GM23338 (cell line): ENCODE results near the gene NUMBL. TPM values are rescaled to one million over a fixed set of nuclear protein-coding genes. Genes with fewer than 3 reads are reported as not detected.

Source experiments
- ATAC-seq: fragments of 200-7000 bp; cut with Tn5 transposase; 3 replicates; pipeline ENCODE4 v1.9.1; 2020
- DNase-seq: peaks from one replicate; pipeline ENCODE4 v3.0.0-alpha.2; 2015; ENCODE audit warnings: low spot score
- H2AFZ ChIP-seq: fragments of 200-600 bp; sonication (generic); 2 replicates; pipeline ENCODE4 v1.8.0; 2016; ENCODE audit warnings: antibody characterized with exemption, mild to moderate bottlenecking, moderate library complexity
- H3F3A ChIP-seq: fragments of 200-600 bp; sonication (generic); replicated peaks from 2 replicates; pipeline ENCODE4 v1.8.0; 2017; ENCODE audit warnings: antibody characterized with exemption, mixed run types, low read depth
- H3K27ac ChIP-seq: fragments of 200-600 bp; sonication (generic); 2 replicates; pipeline ENCODE4 v1.6.1; 2016; ENCODE audit warnings: low read depth
- H3K27me3 ChIP-seq: fragments of 200-600 bp; sonication (generic); 2 replicates; pipeline ENCODE4 v1.8.0; 2016; ENCODE audit warnings: mild to moderate bottlenecking, mixed run types, moderate library complexity; ENCODE audit not compliant: insufficient read depth
- H3K36me3 ChIP-seq: fragments of 200-600 bp; sonication (generic); 2 replicates; pipeline ENCODE4 v1.8.0; 2016; ENCODE audit warnings: mild to moderate bottlenecking; ENCODE audit not compliant: insufficient read depth
- H3K4me1 ChIP-seq: fragments of 200-600 bp; sonication (generic); 2 replicates; pipeline ENCODE4 v1.8.0; 2016; ENCODE audit warnings: mild to moderate bottlenecking, moderate library complexity; ENCODE audit not compliant: insufficient read depth
- H3K4me2 ChIP-seq: fragments of 200-600 bp; sonication (generic); 2 replicates; pipeline ENCODE4 v1.7.1; 2017; ENCODE audit warnings: mixed run types
- H3K4me3 ChIP-seq: fragments of 200-600 bp; sonication (generic); 2 replicates; pipeline ENCODE4 v1.6.1; 2016; ENCODE audit warnings: mixed run types
- H3K79me2 ChIP-seq: fragments of 200-600 bp; sonication (generic); replicated peaks from 2 replicates; pipeline ENCODE4 v1.8.0; 2017; ENCODE audit warnings: mild to moderate bottlenecking; ENCODE audit not compliant: insufficient read depth
- H3K9me2 ChIP-seq: fragments of 200-600 bp; sonication (generic); 2 replicates; pipeline ENCODE4 v1.8.0; 2017; ENCODE audit not compliant: insufficient read depth
- H4K20me1 ChIP-seq: fragments of 200-600 bp; sonication (generic); replicated peaks from 2 replicates; pipeline ENCODE4 v1.8.0; 2017; ENCODE audit warnings: mild to moderate bottlenecking; ENCODE audit not compliant: insufficient read depth
- H3K27ac Mint-ChIP-seq: 2 replicates; pipeline ENCODE4 v1.8.0; 2020; ENCODE audit warnings: inconsistent platforms, mild to moderate bottlenecking, moderate library complexity, mixed read lengths
- H3K27me3 Mint-ChIP-seq: 3 replicates; pipeline ENCODE4 v1.8.0; 2022; ENCODE audit warnings: low read depth, mild to moderate bottlenecking, moderate library complexity, mixed read lengths, inconsistent platforms; ENCODE audit not compliant: insufficient read depth, poor library complexity
- H3K36me3 Mint-ChIP-seq: 3 replicates; pipeline ENCODE4 v1.8.0; 2021; ENCODE audit warnings: low read depth, mild to moderate bottlenecking, inconsistent platforms, moderate library complexity, mixed read lengths
- H3K4me1 Mint-ChIP-seq: 3 replicates; pipeline ENCODE4 v1.8.0; 2020; ENCODE audit warnings: mild to moderate bottlenecking, inconsistent platforms, mixed read lengths
- H3K4me3 Mint-ChIP-seq: 3 replicates; pipeline ENCODE4 v1.8.0; 2021; ENCODE audit warnings: moderate library complexity, mild to moderate bottlenecking, inconsistent platforms, mixed read lengths
- H3K9me3 Mint-ChIP-seq: 3 replicates; pipeline ENCODE4 v1.8.0; 2020; ENCODE audit warnings: moderate library complexity, mild to moderate bottlenecking, inconsistent platforms, mixed read lengths
- EZH2 ChIP-seq: fragments of 200-600 bp; sonication (generic); IDR thresholded peaks from one replicate; pipeline ENCODE4 v1.8.0; 2017; ENCODE audit warnings: antibody characterized with exemption, mild to moderate bottlenecking, low read depth; ENCODE audit not compliant: unreplicated experiment
- POLR2AphosphoS5 ChIP-seq: IDR thresholded peaks from 2 replicates; pipeline ENCODE4 v1.6.1; 2016; ENCODE audit warnings: antibody characterized with exemption, low read depth
- STAT1 ChIP-seq: IDR thresholded peaks from one replicate; pipeline ENCODE4 v1.6.1; 2016; ENCODE audit warnings: antibody characterized with exemption; ENCODE audit not compliant: unreplicated experiment
- polyA plus RNA-seq: library from polyadenylated mRNA; unstranded; fragments of >200 nt; fragmentation: Nextera tagmentation; extraction: Ambion mirVana; gene quantifications from 2 replicates; pipeline ENCODE4 v1.2.1, GENCODE V29; 2016
- total RNA-seq: library from RNA; depleted of rRNA; stranded (reverse); fragments of >200 nt; shearing (Covaris generic); gene quantifications from 2 replicates; pipeline ENCODE4 v1.2.3, GENCODE V29; 2014
- TF ChIP-seq, protein P1 (sequence below): fragments of 250-450 bp; sonication (Bioruptor Pico); IDR thresholded peaks from 2 replicates; pipeline ENCODE4 v1.5.0; 2020; ENCODE audit warnings: mild to moderate bottlenecking, moderate library complexity
- TF ChIP-seq, protein P2 (sequence below): IDR thresholded peaks from one replicate; pipeline ENCODE4 v1.6.1; 2018; ENCODE audit warnings: antibody characterized with exemption; ENCODE audit not compliant: unreplicated experiment
- TF ChIP-seq, protein P3 (sequence below): IDR thresholded peaks from 2 replicates; pipeline ENCODE4 v1.6.1; 2016; ENCODE audit warnings: antibody characterized with exemption

Gene NUMBL
- total and polyA plus RNA-seq, 2 experiments from 2014 or later, result 8.5 to 28.5 TPM

DNA sequence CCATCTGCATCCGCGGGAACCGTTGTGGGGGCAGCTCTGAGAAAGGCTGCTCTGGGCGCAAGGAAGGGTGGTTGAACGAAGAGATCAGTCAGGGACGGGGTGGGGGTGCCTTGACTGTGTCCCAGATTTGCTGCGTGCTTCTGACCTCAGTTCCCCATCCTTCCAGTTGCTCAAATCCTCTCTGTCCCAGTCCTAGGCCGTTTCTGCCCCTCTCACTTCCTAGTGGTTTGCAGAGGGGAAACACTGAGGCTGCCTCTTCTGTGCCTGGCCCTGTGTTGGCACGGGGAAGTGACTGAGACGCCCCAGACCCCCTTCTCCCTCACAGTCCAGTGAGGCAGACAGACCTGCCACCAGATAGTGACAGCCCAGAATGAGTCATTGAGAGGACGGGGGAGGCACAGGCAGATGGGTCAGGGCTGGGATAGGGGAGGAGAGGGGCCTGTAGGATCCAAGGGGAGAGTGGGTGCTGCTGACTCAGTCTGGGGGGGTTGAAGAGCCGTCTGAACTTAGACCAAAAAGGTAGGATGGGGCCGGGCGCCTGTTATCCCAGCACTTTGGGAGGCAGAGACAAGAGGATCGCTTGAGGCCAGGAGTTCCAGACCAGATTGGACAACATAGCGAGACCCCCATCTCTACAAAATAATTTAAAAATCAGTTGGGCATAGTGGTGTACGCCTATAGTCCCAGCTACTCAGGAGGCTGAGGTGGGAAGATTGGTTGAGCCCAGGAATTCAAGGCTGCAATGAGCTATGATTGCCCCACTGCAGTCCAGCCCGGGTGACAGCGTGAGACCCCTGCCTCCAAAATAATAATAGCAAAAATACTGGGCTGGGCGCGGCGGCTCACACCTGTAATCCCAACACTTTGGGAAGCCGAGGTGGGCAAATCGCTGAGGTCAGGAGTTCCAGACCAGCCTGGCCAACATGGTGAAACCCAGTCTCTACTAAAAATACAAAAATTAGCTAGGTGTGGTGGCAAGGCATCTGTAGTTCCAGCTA is 26.5 kb downstream of the NUMBL start (continued):
- TF ChIP-seq, protein P1, sequence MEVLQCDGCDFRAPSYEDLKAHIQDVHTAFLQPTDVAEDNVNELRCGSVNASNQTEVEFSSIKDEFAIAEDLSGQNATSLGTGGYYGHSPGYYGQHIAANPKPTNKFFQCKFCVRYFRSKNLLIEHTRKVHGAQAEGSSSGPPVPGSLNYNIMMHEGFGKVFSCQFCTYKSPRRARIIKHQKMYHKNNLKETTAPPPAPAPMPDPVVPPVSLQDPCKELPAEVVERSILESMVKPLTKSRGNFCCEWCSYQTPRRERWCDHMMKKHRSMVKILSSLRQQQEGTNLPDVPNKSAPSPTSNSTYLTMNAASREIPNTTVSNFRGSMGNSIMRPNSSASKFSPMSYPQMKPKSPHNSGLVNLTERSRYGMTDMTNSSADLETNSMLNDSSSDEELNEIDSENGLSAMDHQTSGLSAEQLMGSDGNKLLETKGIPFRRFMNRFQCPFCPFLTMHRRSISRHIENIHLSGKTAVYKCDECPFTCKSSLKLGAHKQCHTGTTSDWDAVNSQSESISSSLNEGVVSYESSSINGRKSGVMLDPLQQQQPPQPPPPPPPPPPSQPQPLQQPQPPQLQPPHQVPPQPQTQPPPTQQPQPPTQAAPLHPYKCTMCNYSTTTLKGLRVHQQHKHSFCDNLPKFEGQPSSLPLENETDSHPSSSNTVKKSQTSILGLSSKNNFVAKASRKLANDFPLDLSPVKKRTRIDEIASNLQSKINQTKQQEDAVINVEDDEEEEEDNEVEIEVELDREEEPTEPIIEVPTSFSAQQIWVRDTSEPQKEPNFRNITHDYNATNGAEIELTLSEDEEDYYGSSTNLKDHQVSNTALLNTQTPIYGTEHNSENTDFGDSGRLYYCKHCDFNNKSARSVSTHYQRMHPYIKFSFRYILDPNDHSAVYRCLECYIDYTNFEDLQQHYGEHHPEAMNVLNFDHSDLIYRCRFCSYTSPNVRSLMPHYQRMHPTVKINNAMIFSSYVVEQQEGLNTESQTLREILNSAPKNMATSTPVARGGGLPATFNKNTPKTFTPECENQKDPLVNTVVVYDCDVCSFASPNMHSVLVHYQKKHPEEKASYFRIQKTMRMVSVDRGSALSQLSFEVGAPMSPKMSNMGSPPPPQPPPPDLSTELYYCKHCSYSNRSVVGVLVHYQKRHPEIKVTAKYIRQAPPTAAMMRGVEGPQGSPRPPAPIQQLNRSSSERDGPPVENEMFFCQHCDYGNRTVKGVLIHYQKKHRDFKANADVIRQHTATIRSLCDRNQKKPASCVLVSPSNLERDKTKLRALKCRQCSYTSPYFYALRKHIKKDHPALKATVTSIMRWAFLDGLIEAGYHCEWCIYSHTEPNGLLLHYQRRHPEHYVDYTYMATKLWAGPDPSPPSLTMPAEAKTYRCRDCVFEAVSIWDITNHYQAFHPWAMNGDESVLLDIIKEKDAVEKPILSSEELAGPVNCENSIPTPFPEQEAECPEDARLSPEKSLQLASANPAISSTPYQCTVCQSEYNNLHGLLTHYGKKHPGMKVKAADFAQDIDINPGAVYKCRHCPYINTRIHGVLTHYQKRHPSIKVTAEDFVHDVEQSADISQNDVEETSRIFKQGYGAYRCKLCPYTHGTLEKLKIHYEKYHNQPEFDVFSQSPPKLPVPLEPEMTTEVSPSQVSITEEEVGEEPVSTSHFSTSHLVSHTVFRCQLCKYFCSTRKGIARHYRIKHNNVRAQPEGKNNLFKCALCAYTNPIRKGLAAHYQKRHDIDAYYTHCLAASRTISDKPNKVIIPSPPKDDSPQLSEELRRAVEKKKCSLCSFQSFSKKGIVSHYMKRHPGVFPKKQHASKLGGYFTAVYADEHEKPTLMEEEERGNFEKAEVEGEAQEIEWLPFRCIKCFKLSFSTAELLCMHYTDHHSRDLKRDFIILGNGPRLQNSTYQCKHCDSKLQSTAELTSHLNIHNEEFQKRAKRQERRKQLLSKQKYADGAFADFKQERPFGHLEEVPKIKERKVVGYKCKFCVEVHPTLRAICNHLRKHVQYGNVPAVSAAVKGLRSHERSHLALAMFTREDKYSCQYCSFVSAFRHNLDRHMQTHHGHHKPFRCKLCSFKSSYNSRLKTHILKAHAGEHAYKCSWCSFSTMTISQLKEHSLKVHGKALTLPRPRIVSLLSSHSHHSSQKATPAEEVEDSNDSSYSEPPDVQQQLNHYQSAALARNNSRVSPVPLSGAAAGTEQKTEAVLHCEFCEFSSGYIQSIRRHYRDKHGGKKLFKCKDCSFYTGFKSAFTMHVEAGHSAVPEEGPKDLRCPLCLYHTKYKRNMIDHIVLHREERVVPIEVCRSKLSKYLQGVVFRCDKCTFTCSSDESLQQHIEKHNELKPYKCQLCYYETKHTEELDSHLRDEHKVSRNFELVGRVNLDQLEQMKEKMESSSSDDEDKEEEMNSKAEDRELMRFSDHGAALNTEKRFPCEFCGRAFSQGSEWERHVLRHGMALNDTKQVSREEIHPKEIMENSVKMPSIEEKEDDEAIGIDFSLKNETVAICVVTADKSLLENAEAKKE, result no peak
- TF ChIP-seq STAT1, result no peak

DNA sequence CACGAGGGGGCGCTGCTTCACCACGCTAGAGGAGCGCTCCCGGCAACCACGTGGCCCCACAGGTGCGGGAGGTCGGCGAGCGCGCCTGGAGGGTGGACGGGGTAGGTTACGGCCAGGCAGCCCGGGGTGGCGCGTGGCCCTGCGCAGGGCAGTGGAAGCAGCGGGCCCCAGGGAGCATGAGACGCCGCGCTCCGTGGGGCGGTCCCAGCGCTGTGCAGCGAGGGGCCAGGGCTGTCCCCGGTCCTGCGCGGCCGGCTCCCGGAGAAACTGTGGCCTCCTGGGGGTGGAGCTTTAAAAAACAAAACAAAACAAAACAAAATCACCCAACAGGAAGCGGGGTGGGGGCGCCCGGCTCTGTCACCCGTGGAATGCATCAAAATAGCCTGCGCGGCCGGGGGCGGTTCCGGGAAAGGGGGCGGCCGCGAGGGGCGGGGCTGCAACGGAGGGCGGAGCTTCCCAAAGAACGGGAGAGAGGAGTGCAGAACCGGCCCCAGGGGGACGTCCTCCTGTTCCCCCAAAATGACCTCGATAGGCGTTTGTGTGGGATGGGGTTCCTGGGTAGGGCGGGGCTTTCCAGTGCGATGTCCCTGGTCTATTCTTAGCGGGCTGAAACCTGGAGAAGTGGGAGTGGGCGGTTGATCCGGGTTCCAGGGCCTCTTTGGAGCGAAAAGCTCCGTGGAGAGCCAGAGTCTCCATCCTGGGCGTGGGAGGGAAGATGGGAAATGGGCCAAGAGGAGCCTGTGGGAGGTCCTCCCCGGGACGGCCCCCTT is 27.3 kb downstream of the NUMBL start:
- Histone ChIP-seq H3K27ac (0 out of 2 replicates have a peak overlapping the region, but pooled peaks have one; percentile 63), H3F3A (no peaks in the 10 kb centered on the region), H2AFZ (peak overlapping the region; percentile 98), H4K20me1 (no peaks in the 10 kb centered on the region), H3K4me1 (peaks cover 5% of the 10 kb centered on the region; the same call in 1 of the 2 replicates), H3K36me3 (no peaks in the 10 kb centered on the region), H3K4me2 (peak overlapping the region; percentile 91), H3K27me3 (no peaks in the 10 kb centered on the region), H3K9me2 (no peaks in the 10 kb centered on the region), H3K4me3 (peak overlapping the region; percentile 79), H3K79me2 (no peaks in the 10 kb centered on the region)
- ATAC-seq, result peak; percentile 91
- Mint-ChIP-seq H3K4me1 (peaks cover 4% of the 10 kb centered on the region; the same call in 2 of the 3 replicates), H3K27ac (peak overlapping the region; percentile 77), H3K36me3 (no peaks in the 10 kb centered on the region), H3K4me3 (peak overlapping the region; percentile 84), H3K9me3 (no peaks in the 10 kb centered on the region), H3K27me3 (peaks cover 10% of the 10 kb centered on the region)
- DNase-seq, result peak; percentile 94
- TF ChIP-seq EZH2 (no peak), POLR2AphosphoS5 (peak; percentile 53)
- TF ChIP-seq, protein P2, sequence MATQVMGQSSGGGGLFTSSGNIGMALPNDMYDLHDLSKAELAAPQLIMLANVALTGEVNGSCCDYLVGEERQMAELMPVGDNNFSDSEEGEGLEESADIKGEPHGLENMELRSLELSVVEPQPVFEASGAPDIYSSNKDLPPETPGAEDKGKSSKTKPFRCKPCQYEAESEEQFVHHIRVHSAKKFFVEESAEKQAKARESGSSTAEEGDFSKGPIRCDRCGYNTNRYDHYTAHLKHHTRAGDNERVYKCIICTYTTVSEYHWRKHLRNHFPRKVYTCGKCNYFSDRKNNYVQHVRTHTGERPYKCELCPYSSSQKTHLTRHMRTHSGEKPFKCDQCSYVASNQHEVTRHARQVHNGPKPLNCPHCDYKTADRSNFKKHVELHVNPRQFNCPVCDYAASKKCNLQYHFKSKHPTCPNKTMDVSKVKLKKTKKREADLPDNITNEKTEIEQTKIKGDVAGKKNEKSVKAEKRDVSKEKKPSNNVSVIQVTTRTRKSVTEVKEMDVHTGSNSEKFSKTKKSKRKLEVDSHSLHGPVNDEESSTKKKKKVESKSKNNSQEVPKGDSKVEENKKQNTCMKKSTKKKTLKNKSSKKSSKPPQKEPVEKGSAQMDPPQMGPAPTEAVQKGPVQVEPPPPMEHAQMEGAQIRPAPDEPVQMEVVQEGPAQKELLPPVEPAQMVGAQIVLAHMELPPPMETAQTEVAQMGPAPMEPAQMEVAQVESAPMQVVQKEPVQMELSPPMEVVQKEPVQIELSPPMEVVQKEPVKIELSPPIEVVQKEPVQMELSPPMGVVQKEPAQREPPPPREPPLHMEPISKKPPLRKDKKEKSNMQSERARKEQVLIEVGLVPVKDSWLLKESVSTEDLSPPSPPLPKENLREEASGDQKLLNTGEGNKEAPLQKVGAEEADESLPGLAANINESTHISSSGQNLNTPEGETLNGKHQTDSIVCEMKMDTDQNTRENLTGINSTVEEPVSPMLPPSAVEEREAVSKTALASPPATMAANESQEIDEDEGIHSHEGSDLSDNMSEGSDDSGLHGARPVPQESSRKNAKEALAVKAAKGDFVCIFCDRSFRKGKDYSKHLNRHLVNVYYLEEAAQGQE, result no peak
- TF ChIP-seq, protein P3, sequence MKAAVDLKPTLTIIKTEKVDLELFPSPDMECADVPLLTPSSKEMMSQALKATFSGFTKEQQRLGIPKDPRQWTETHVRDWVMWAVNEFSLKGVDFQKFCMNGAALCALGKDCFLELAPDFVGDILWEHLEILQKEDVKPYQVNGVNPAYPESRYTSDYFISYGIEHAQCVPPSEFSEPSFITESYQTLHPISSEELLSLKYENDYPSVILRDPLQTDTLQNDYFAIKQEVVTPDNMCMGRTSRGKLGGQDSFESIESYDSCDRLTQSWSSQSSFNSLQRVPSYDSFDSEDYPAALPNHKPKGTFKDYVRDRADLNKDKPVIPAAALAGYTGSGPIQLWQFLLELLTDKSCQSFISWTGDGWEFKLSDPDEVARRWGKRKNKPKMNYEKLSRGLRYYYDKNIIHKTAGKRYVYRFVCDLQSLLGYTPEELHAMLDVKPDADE, result no peak
